Neural cell (in vitro differentiated cells): Measurements from ENCODE around the gene MXRA8. TPM values are rescaled to one million over a fixed set of nuclear protein-coding genes. Genes with fewer than 3 reads are reported as not detected.

Source experiments
- H2AFZ ChIP-seq: fragments of 200-600, 300-800 bp; sonication (generic), shearing (Covaris generic); 2 replicates; pipeline ENCODE4 v1.6.0; 2014; ENCODE audit warnings: low read depth, mild to moderate bottlenecking, antibody characterized with exemption, low read length, moderate library complexity
- H3F3A ChIP-seq: fragments of 200-600 bp; shearing (Covaris generic); 2 replicates; pipeline ENCODE4 v1.6.1; 2016; ENCODE audit warnings: mild to moderate bottlenecking, moderate library complexity, mixed read lengths, antibody characterized with exemption, low read length; ENCODE audit not compliant: insufficient read depth, poor library complexity, severe bottlenecking
- H3K27ac ChIP-seq: fragments of 200-600, 300-800 bp; sonication (generic), shearing (Covaris generic); 2 replicates; pipeline ENCODE4 v1.5.1; 2014; ENCODE audit warnings: mild to moderate bottlenecking, low read length, moderate library complexity
- H3K27me3 ChIP-seq: fragments of 300-800, 200-600 bp; sonication (generic), shearing (Covaris generic); 2 replicates; pipeline ENCODE4 v1.6.0; 2014; ENCODE audit warnings: mild to moderate bottlenecking, low read depth, low read length, moderate library complexity; ENCODE audit not compliant: insufficient read depth
- H3K36me3 ChIP-seq: fragments of 300-800, 200-600 bp; sonication (generic), shearing (Covaris generic); 2 replicates; pipeline ENCODE4 v1.5.1; 2014; ENCODE audit warnings: mild to moderate bottlenecking, antibody characterized with exemption, low read length, moderate library complexity; ENCODE audit not compliant: insufficient read depth
- H3K4me2 ChIP-seq: fragments of 300-800, 200-600 bp; sonication (generic), shearing (Covaris generic); 2 replicates; pipeline ENCODE4 v1.6.0; 2014; ENCODE audit warnings: mild to moderate bottlenecking, low read length
- H3K4me3 ChIP-seq: fragments of 300-800, 200-600 bp; sonication (generic), shearing (Covaris generic); 2 replicates; pipeline ENCODE4 v1.5.1; 2014; ENCODE audit warnings: mild to moderate bottlenecking, low read length, moderate library complexity
- H3K79me2 ChIP-seq: fragments of 200-600 bp; shearing (Covaris generic); replicated peaks from 2 replicates; pipeline ENCODE4 v1.6.0; 2014; ENCODE audit warnings: mild to moderate bottlenecking, low read length, moderate library complexity; ENCODE audit not compliant: insufficient read depth
- H3K9ac ChIP-seq: fragments of 300-800, 200-600 bp; sonication (generic), shearing (Covaris generic); 2 replicates; pipeline ENCODE4 v1.6.1; 2016; ENCODE audit warnings: mild to moderate bottlenecking, low read length, mixed read lengths
- H3K9me2 ChIP-seq: fragments of 200-600 bp; shearing (Covaris generic); 2 replicates; pipeline ENCODE4 v1.6.1; 2016; ENCODE audit warnings: mild to moderate bottlenecking, low read length, mixed read lengths; ENCODE audit not compliant: insufficient read depth
- H3K9me3 ChIP-seq: fragments of 200-600, 300-800 bp; sonication (generic), shearing (Covaris generic); 2 replicates; pipeline ENCODE4 v1.6.1; 2016; ENCODE audit warnings: mild to moderate bottlenecking, mixed run types, low read length, moderate library complexity, mixed read lengths
- H4K20me1 ChIP-seq: fragments of 200-600 bp; shearing (Covaris generic); 2 replicates; pipeline ENCODE4 v1.6.1; 2016; ENCODE audit warnings: mild to moderate bottlenecking, mixed run types; ENCODE audit not compliant: insufficient read depth
- CTCF ChIP-seq: fragments of 450-650 bp; IDR thresholded peaks from 2 replicates; pipeline ENCODE4 v1.5.1; 2014; ENCODE audit warnings: antibody characterized with exemption, mild to moderate bottlenecking, moderate library complexity; ENCODE audit not compliant: poor library complexity, severe bottlenecking
- EP300 ChIP-seq: fragments of 450-650 bp; conservative IDR thresholded peaks from 2 replicates; pipeline ENCODE4 v1.6.1; 2014; ENCODE audit warnings: antibody characterized with exemption, mild to moderate bottlenecking, moderate library complexity; ENCODE audit not compliant: poor library complexity, severe bottlenecking
- EZH2 ChIP-seq: fragments of 200-600, 300-800 bp; shearing (Covaris generic), sonication (generic); IDR thresholded peaks from 2 replicates; pipeline ENCODE4 v1.6.1; 2014; ENCODE audit warnings: antibody characterized with exemption, low read length, borderline replicate concordance, mild to moderate bottlenecking; ENCODE audit not compliant: insufficient read depth, poor library complexity, severe bottlenecking
- MXI1 ChIP-seq: fragments of 450-650 bp; conservative IDR thresholded peaks from 2 replicates; pipeline ENCODE4 v1.6.1; 2014; ENCODE audit warnings: antibody characterized with exemption, mild to moderate bottlenecking; ENCODE audit not compliant: poor library complexity, severe bottlenecking
- POLR2AphosphoS5 ChIP-seq: IDR thresholded peaks from 2 replicates; pipeline ENCODE4 v1.6.1; 2012
- RAD21 ChIP-seq: fragments of 450-650 bp; conservative IDR thresholded peaks from 2 replicates; pipeline ENCODE4 v1.6.1; 2014; ENCODE audit warnings: antibody characterized with exemption, mild to moderate bottlenecking, moderate library complexity
- REST ChIP-seq: IDR thresholded peaks from 2 replicates; pipeline ENCODE4 v1.6.1; 2012; ENCODE audit warnings: borderline replicate concordance
- SMC3 ChIP-seq: fragments of 450-650 bp; conservative IDR thresholded peaks from 2 replicates; pipeline ENCODE4 v1.6.1; 2014; ENCODE audit warnings: antibody characterized with exemption, mild to moderate bottlenecking, moderate library complexity; ENCODE audit not compliant: poor library complexity
- TAF1 ChIP-seq: IDR thresholded peaks from 2 replicates; pipeline ENCODE4 v1.6.1; 2012; ENCODE audit warnings: low read depth
- polyA plus RNA-seq: library from polyadenylated mRNA; depleted of rRNA; stranded (reverse); fragments of >200 nt; gene quantifications from 2 replicates; pipeline ENCODE4 v1.2.3, GENCODE V29; 2014

The MXRA8 gene
- polyA plus RNA-seq, 1 donor from 2014 or later, result 1.7 TPM

GRCh38 chr1:1335792-1336248 is 22.5 kb downstream of the MXRA8 start:
- H3K9ac ChIP-seq, result no peak overlapping the region
- H3K9me2 ChIP-seq, result no peaks in the 10 kb centered on the region
- H3K27ac ChIP-seq, result no peak overlapping the region
- no peak overlapping the region for H2AFZ ChIP-seq
- H3K27me3 ChIP-seq, result no peaks in the 10 kb centered on the region
- no peaks in the 10 kb centered on the region for H3K36me3 ChIP-seq
- no peaks in the 10 kb centered on the region for H3K9me3 ChIP-seq
- no peak overlapping the region for H3K4me2 ChIP-seq
- H3F3A ChIP-seq, result no peaks in the 10 kb centered on the region
- H3K4me3 ChIP-seq, result no peak overlapping the region
- TF ChIP-seq EP300 (no peak), TAF1 (no peak)
- H4K20me1 ChIP-seq, result no peaks in the 10 kb centered on the region
- H3K79me2 ChIP-seq, result no peaks in the 10 kb centered on the region

- Histone ChIP-seq H3K9me2 (no peaks in the 10 kb centered on the region), H3K9ac (no peak overlapping the region), H4K20me1 (no peaks in the 10 kb centered on the region), H3K27me3 (no peaks in the 10 kb centered on the region), H3K36me3 (no peaks in the 10 kb centered on the region), H3K4me3 (no peak overlapping the region), H3K27ac (no peak overlapping the region), H2AFZ (no peak overlapping the region), H3K9me3 (no peaks in the 10 kb centered on the region), H3F3A (no peaks in the 10 kb centered on the region), H3K4me2 (no peak overlapping the region), H3K79me2 (no peaks in the 10 kb centered on the region)
- TF ChIP-seq REST, result no peak
- TF ChIP-seq CTCF, result no peak
- TF ChIP-seq RAD21, result no peak
- TF ChIP-seq EZH2, result no peak
- no peak for TF ChIP-seq MXI1
- no peak for TF ChIP-seq EP300
- TF ChIP-seq SMC3, result no peak
- TF ChIP-seq POLR2AphosphoS5, result no peak
- no peak for TF ChIP-seq TAF1
These were observed 23.1 kb downstream of the MXRA8 start for GRCh38 chr1:1335283-1335682.

GRCh38 chr1:1334835-1335234 is 23.5 kb downstream of the MXRA8 start:
- Histone ChIP-seq H3F3A (no peaks in the 10 kb centered on the region), H3K27ac (no peak overlapping the region), H3K9ac (no peak overlapping the region), H3K4me3 (no peak overlapping the region), H4K20me1 (no peaks in the 10 kb centered on the region), H3K9me2 (no peaks in the 10 kb centered on the region), H3K9me3 (no peaks in the 10 kb centered on the region), H3K4me2 (no peak overlapping the region), H3K79me2 (no peaks in the 10 kb centered on the region), H2AFZ (no peak overlapping the region), H3K27me3 (no peaks in the 10 kb centered on the region), H3K36me3 (no peaks in the 10 kb centered on the region)
- TF ChIP-seq EZH2 (no peak), REST (no peak), POLR2AphosphoS5 (no peak), EP300 (no peak), SMC3 (no peak), MXI1 (no peak), CTCF (no peak), RAD21 (no peak), TAF1 (no peak)
